NCI-H2081 (cell line): ENCODE data around the gene PDE3A.

ENCODE experiments used
- DNase-seq, 2 experiments: peaks; one replicate each; lab custom pipeline; 2025; lab: John Stamatoyannopoulos, UW

PDE3A gene

GRCh38 chr12:20711846-20712245, 343.5 kb downstream of the PDE3A start:
- DNase-seq, result no peak

GRCh38 chr12:20716037-20716436, 347.7 kb downstream of the PDE3A start:
- DNase-seq, result peak in 1 of 2 experiments; percentile 14

DNA sequence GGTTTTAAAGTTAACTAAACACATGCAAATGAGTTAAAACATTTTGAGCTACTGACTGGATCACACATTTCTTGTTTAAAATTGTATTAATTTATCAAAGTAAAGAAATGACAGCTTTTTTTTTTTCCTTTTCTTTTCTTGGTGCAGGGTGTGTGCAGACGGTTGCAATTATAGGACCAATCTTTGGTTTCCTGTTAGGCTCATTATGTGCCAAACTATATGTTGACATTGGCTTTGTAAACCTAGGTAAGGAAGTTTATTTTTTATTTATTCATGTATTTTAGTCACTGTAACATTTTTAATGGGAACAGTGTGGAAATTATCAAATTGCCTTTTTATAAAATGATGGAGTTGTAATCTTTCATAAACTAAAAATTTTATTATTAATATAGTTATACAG, 348.6 kb downstream of the PDE3A start:
- DNase-seq, result peak in 1 of 2 experiments; percentile 33

DNA sequence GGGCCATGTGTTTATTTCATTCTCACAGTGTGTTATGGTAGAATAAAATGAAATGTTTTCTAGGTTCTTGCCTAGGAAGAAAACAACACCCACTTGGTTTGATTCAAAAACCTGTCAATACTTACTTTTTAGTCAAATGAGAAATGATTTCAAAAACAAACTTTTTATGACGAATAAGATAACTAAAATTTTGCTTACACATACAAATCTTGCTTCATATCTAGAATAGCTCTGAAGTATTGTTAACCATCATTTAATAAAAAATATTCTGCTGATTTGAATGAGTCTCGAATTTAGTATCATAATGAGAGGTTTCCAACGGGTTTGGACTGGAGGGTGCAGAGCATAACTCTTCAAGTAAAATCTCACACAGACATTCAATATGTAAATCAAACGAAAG, 350.0 kb downstream of the PDE3A start:
- no peak for DNase-seq

DNA sequence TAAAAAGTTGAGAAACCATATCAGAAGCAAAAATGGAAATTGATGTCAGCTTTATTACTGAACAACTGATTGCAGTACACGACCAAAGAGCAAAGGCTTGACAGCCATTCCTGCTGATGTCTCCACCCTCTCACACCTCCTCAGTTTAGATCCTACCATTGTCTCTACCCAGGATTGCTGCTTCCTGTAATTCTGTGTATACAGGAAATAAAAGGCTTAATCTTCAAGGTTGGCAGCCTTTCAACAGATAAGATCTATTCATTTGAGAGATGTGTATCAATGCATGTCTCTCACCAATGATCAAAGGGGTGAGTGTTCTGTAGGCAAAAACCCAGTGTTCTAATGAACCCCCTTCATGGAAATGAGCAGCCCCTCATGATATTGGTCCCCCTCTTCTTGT, 353.8 kb downstream of the PDE3A start:
- DNase-seq, result peak in 1 of 2 experiments; percentile 6

- no peak for DNase-seq
These were observed 362.9 kb downstream of the PDE3A start for GRCh38 chr12:20731274-20731673.
